Naive thymus-derived CD8-positive, alpha-beta T cell (primary cell): ENCODE measurements around the gene GPR15LG. TPM values are rescaled to one million over a fixed set of nuclear protein-coding genes. Genes with fewer than 3 reads are reported as not detected.
A peak's percentile ranks its signal among the peaks of the same experiment; 100 is the strongest.
"Not testable (repeated sequence)": the region's sequence is repeated elsewhere in the genome, so short reads cannot be mapped to it uniquely, and the experiment has no call there.

Experiments
- ATAC-seq, 2 donors: fragments of 150-1000 bp; cut with Tn5 transposase in 1 of 2; sonication (Bioruptor Pico), chemical (Tn5 transposase) in 1 of 2; 1 replicate in 1 of 2; 2 replicates in 1 of 2; pipeline ENCODE4 v1.10.0; 2021; ENCODE audit warnings: mild to moderate bottlenecking in 2 of 2, moderate library complexity in 2 of 2
- POLR2A ChIA-PET: fragments of 350-600 bp; sonication (Branson Sonifier 250); formaldehyde crosslinking; loops from one replicate; lab custom pipeline; 2021; ENCODE audit warnings: antibody characterized with exemption; lab: Charles Lee
- DNase-seq, 10 donors: peaks; one replicate each; pipeline versions ENCODE4 v3.0.0 to v3.0.0-alpha.2; 2020 to 2022
- H3K27ac Mint-ChIP-seq, 10 donors: one replicate each; pipeline ENCODE4 v1.8.0; 2020 to 2022; ENCODE audit warnings: mild to moderate bottlenecking in 10 of 10, mixed read lengths in 10 of 10, moderate library complexity in 4 of 10, inconsistent platforms in 1 of 10
- H3K27me3 Mint-ChIP-seq, 5 donors: one replicate each; pipeline ENCODE4 v1.8.0; 2021 to 2022; ENCODE audit warnings: mixed read lengths in 5 of 5
- H3K36me3 Mint-ChIP-seq, 3 donors: one replicate each; pipeline ENCODE4 v1.8.0; 2020 to 2022; ENCODE audit warnings: mixed read lengths in 3 of 3, mild to moderate bottlenecking in 2 of 3, inconsistent platforms in 1 of 3
- H3K4me1 Mint-ChIP-seq, 4 donors: one replicate each; pipeline ENCODE4 v1.8.0; 2021 to 2022; ENCODE audit warnings: mixed read lengths in 4 of 4
- H3K4me3 Mint-ChIP-seq, 10 donors: one replicate each; pipeline ENCODE4 v1.8.0; 2020 to 2022; ENCODE audit warnings: mild to moderate bottlenecking in 10 of 10, mixed read lengths in 10 of 10, moderate library complexity in 6 of 10, inconsistent platforms in 1 of 10
- H3K9me3 Mint-ChIP-seq, 9 donors: one replicate each; pipeline ENCODE4 v1.8.0; 2020 to 2022; ENCODE audit warnings: mixed read lengths in 9 of 9, mild to moderate bottlenecking in 3 of 9, inconsistent platforms in 1 of 9, moderate library complexity in 1 of 9
- polyA plus RNA-seq, 3 donors: library from polyadenylated mRNA; unstranded; fragments of 300-500 nt; fragmentation: Illumina TruSeq; gene quantifications; one replicate each; pipeline ENCODE4 v1.2.3, GENCODE V29; 2021
- total RNA-seq, 8 experiments: library from RNA in 2 of 8; stranded (reverse) in 2 of 8; gene quantifications; one replicate each; pipeline ENCODE4 v1.2.3 and lab custom pipeline; 2021 to 2026

Gene GPR15LG
- total and polyA plus RNA-seq, 5 experiments from 2014 or later: not detected

- H3K36me3 Mint-ChIP-seq: peaks cover 0 to 73% (median 8%) of the 10 kb centered on the region in 3 donors
Measured at GRCh38 chr10:84152769-84153168, 20.8 kb upstream of the GPR15LG start.

DNA sequence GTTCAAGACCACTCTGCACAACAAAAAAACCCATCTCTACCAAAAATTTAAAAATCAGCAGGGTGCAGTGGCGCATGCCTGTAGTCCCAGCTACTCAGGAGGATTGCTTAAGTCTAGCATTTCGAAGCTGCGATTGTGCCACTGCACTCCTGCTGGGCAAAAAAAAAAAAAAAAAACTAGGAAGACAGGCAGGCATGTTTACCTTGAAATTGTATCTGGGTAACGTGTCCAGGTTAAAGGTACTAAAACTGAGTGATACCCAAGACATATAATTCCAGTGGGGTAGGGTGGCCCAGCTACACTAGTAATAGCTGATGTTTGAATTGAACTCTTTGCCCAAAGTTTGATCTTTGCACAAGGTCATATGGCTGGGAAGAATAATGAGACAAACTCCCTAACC, 18.1 kb upstream of the GPR15LG start:
- no peak for ATAC-seq
- Mint-ChIP-seq H3K27me3 (no peaks in the 10 kb centered on the region), H3K9me3 (no peaks in the 10 kb centered on the region), H3K4me3 (no peak overlapping the region), H3K36me3 (peaks cover 0 to 56% (median 3%) of the 10 kb centered on the region in 3 donors), H3K4me1 (peaks cover 9 to 24% (median 16%) of the 10 kb centered on the region in 4 donors), H3K27ac (peak overlapping the region in 8 of 10 donors; percentile 6 to 79 (median 52))
- DNase-seq: no peak
- POLR2A ChIA-PET: no interaction called here

More at GRCh38 chr10:84152769-84153168, 20.8 kb upstream of the GPR15LG start:
- H3K27me3 Mint-ChIP-seq: no peaks in the 10 kb centered on the region
- DNase-seq (no peak), ATAC-seq (no peak)
- peaks cover 6 to 19% (median 11%) of the 10 kb centered on the region in 4 donors for H3K4me1 Mint-ChIP-seq
- POLR2A ChIA-PET: no interaction called here
- H3K4me3 Mint-ChIP-seq: no peak overlapping the region
- H3K27ac Mint-ChIP-seq: no peak overlapping the region
- no peaks in the 10 kb centered on the region for H3K9me3 Mint-ChIP-seq

- no peak overlapping the region for H3K4me3 Mint-ChIP-seq
- peaks cover 9 to 21% (median 16%) of the 10 kb centered on the region in 4 donors for H3K4me1 Mint-ChIP-seq
- no peaks in the 10 kb centered on the region for H3K9me3 Mint-ChIP-seq
- H3K27me3 Mint-ChIP-seq: no peaks in the 10 kb centered on the region
- peaks cover 0 to 51% (median 3%) of the 10 kb centered on the region in 3 donors for H3K36me3 Mint-ChIP-seq
- POLR2A ChIA-PET: no interaction called here
- DNase-seq: no peak
- no peak for ATAC-seq
- H3K27ac Mint-ChIP-seq: peak overlapping the region in 7 of 10 donors; percentile 6 to 79 (median 62)
Measured at GRCh38 chr10:84156009-84156408, 17.6 kb upstream of the GPR15LG start.

GRCh38 chr10:84156768-84157167, 16.8 kb upstream of the GPR15LG start:
- peak in 8 of 10 donors; percentile 21 to 63 (median 38) for DNase-seq
- Mint-ChIP-seq H3K4me1 (peaks cover 9 to 20% (median 16%) of the 10 kb centered on the region in 4 donors), H3K27ac (peak overlapping the region; percentile 54 to 93 (median 80))

GRCh38 chr10:84158061-84158460, 15.5 kb upstream of the GPR15LG start:
- H3K27ac Mint-ChIP-seq: peak overlapping the region in 6 of 10 donors; percentile 10 to 86 (median 73)
- peaks cover 0 to 32% (median 3%) of the 10 kb centered on the region in 3 donors for H3K36me3 Mint-ChIP-seq
- H3K27me3 Mint-ChIP-seq: peaks cover 0 to under 1% (median 0%) of the 10 kb centered on the region in 5 donors
- peaks cover 9 to 20% (median 16%) of the 10 kb centered on the region in 4 donors for H3K4me1 Mint-ChIP-seq
- H3K4me3 Mint-ChIP-seq: peak overlapping the region in 1 of 10 donors; percentile 28
- no peaks in the 10 kb centered on the region for H3K9me3 Mint-ChIP-seq
- ATAC-seq: no peak
- no peak for DNase-seq
- POLR2A ChIA-PET: interaction anchor here (1.1 kb wide), 1 partner anchor 18 kb away, joined by 3 read pairs; no protein-coding TSS in a partner anchor

More at GRCh38 chr10:84156768-84157167, 16.8 kb upstream of the GPR15LG start:
- Mint-ChIP-seq H3K27me3 (no peaks in the 10 kb centered on the region), H3K9me3 (no peaks in the 10 kb centered on the region), H3K36me3 (peaks cover 0 to 45% (median 3%) of the 10 kb centered on the region in 3 donors), H3K4me3 (peak overlapping the region in 2 of 10 donors; percentile 27)
- peak; percentile 96 to 98 for ATAC-seq
- POLR2A ChIA-PET: no interaction called here

- Mint-ChIP-seq H3K4me3 (no peak overlapping the region), H3K36me3 (peaks cover 0 to 28% (median 3%) of the 10 kb centered on the region in 3 donors), H3K27me3 (peaks cover 0 to 5% (median 0%) of the 10 kb centered on the region in 5 donors), H3K9me3 (no peaks in the 10 kb centered on the region), H3K4me1 (peaks cover 9 to 20% (median 16%) of the 10 kb centered on the region in 4 donors), H3K27ac (peak overlapping the region in 2 of 10 donors; percentile 48 to 53)
- DNase-seq (no peak), ATAC-seq (no peak)
- POLR2A ChIA-PET: interaction anchor here (1.1 kb wide), 1 partner anchor 18 kb away, joined by 3 read pairs; no protein-coding TSS in a partner anchor
Measured at GRCh38 chr10:84158550-84158949, 15.1 kb upstream of the GPR15LG start.

- Mint-ChIP-seq H3K36me3 (peaks cover 0 to 21% (median 3%) of the 10 kb centered on the region in 3 donors), H3K27ac (peak overlapping the region in 5 of 10 donors; percentile 47 to 86 (median 48)), H3K9me3 (no peaks in the 10 kb centered on the region), H3K4me3 (no peak overlapping the region), H3K27me3 (peaks cover 0 to 5% (median 0%) of the 10 kb centered on the region in 5 donors), H3K4me1 (peaks cover 9 to 20% (median 16%) of the 10 kb centered on the region in 4 donors)
- DNase-seq (no peak), ATAC-seq (no peak)
- POLR2A ChIA-PET: interaction anchor here (1.1 kb wide), 1 partner anchor 19 kb away, joined by 3 read pairs; no protein-coding TSS in a partner anchor
Measured at GRCh38 chr10:84159076-84159685, 14.4 kb upstream of the GPR15LG start.

DNA sequence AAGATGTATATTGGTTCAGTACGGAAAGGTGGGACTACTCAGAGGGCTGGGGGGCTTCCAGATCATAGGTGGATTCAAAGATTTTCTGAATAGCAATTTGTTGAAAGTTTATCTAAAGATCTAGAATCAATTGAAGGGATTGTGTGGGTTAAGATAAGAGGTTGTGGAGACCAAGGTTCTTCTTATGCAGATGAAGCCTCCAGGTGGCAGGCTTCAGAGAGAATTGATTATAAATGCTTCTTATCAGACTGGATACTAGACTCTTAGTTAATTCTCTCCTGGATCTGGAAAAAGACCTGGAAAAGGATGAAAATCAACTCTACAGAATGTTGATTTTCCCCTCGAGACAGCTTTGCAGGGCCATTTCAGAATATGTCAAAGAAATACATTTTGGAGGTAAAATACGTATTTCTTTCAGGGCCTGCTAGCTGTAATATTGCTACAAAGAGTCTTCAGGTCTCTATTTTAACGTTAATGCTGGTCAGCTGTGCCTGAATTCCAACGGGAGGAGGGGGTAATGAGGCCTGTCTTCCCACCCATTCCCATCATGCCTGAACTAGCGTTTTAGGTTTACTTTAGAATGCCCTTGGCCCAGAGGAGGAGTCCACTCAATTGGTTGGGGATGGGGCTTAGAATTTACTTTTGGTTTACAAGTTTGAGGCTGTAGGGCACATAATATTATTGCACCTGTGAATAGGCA, 12.8 kb upstream of the GPR15LG start:
- no peaks in the 10 kb centered on the region for H3K9me3 Mint-ChIP-seq
- DNase-seq (no peak), ATAC-seq (no peak)
- peaks cover 0 to 10% (median 5%) of the 10 kb centered on the region in 5 donors for H3K27me3 Mint-ChIP-seq
- POLR2A ChIA-PET: interaction anchor here (0.7 kb wide), 1 partner anchor 201 kb away, joined by 3 read pairs; no protein-coding TSS in a partner anchor
- H3K4me1 Mint-ChIP-seq: peaks cover 9 to 20% (median 16%) of the 10 kb centered on the region in 4 donors
- H3K27ac Mint-ChIP-seq: peak overlapping the region in 1 of 10 donors; percentile 5
- no peak overlapping the region for H3K4me3 Mint-ChIP-seq
- peaks cover 0 to 5% (median 0%) of the 10 kb centered on the region in 3 donors for H3K36me3 Mint-ChIP-seq

DNA sequence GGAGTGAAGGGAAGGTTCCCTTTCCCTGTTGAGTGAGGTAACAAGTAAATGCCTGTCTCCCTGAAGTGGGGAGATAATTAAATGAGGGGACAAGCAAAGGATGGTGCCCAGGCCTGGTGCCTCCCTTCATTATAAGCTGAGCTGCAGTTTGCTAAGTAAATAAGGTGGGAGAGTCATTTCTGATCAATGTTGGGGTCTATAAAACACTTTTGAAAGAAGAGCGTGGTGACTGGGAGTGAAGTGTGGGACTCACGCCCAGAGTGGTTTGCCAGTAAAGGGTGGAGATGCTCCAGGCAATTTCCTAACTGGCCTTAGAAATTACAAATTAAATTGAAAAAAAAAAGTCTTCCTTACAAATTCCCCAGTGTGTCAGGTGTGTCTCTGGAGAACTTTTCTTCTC, 9.6 kb upstream of the GPR15LG start:
- POLR2A ChIA-PET: no interaction called here
- ATAC-seq (no peak), DNase-seq (no peak)
- Mint-ChIP-seq H3K27me3 (peaks cover 0 to 15% (median 5%) of the 10 kb centered on the region in 5 donors), H3K36me3 (peaks cover 0 to 4% (median 0%) of the 10 kb centered on the region in 3 donors), H3K27ac (peak overlapping the region in 1 of 10 donors; percentile 66), H3K9me3 (peaks cover 0 to 2% (median 0%) of the 10 kb centered on the region in 9 donors), H3K4me1 (peaks cover 0 to 6% (median 4%) of the 10 kb centered on the region in 4 donors), H3K4me3 (no peak overlapping the region)

DNA sequence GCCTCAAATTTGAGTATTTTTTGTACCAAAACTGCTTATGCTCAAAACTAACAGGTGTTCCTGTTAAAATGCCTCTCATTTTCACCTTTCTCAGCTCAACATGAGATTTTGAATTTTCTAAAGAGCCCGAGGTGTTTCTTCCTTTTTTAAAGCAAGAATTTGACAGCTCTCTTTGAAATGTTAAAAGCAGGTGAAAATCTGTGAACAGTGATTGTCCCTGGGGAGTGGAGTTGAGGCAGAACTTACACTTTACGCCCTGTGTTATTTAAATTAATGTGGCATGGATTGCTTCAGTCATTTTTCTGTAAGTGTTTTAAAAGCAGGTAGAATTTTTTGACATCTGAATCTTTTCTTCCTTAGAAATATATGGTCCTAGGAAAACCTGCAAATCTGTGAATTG, 9.2 kb upstream of the GPR15LG start:
- peaks cover 0 to 4% (median 0%) of the 10 kb centered on the region in 3 donors for H3K36me3 Mint-ChIP-seq
- DNase-seq (no peak), ATAC-seq (no peak)
- peaks cover 0 to 2% (median 0%) of the 10 kb centered on the region in 9 donors for H3K9me3 Mint-ChIP-seq
- no peak overlapping the region for H3K27ac Mint-ChIP-seq
- H3K27me3 Mint-ChIP-seq: peaks cover 0 to 15% (median 5%) of the 10 kb centered on the region in 5 donors
- POLR2A ChIA-PET: no interaction called here
- H3K4me1 Mint-ChIP-seq: peaks cover 0 to 3% (median under 1%) of the 10 kb centered on the region in 4 donors
- H3K4me3 Mint-ChIP-seq: no peak overlapping the region

- ATAC-seq (no peak), DNase-seq (no peak)
- Mint-ChIP-seq H3K27ac (peak overlapping the region in 2 of 10 donors; percentile 29 to 43), H3K9me3 (peaks cover 0 to 2% (median 0%) of the 10 kb centered on the region in 9 donors), H3K36me3 (peaks cover 0 to 4% (median 0%) of the 10 kb centered on the region in 3 donors), H3K4me3 (no peak overlapping the region), H3K27me3 (peaks cover 0 to 15% (median 5%) of the 10 kb centered on the region in 5 donors), H3K4me1 (no peaks in the 10 kb centered on the region)
- POLR2A ChIA-PET: no interaction called here
Measured at GRCh38 chr10:84166620-84167288, 6.8 kb upstream of the GPR15LG start.

DNA sequence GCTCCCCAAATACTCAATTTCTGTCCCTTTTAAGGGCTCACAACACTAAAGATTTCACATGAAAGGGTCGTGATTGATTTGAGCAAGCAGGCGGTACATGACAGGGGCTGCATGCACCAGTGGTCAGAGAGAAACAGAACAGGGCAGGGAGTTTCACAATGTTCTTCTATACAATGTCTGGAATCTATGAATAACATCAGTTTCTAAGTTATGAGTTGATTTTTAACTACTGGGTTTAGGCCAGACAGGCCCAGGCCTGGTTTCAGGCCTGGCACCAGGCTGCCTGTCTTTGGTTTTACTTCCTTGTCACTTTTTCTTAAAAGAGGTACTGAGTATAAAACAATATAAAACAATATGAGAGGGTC, 6.3 kb upstream of the GPR15LG start:
- not testable (repeated sequence) for H3K36me3 Mint-ChIP-seq, H3K27ac Mint-ChIP-seq, H3K4me1 Mint-ChIP-seq, H3K9me3 Mint-ChIP-seq, H3K4me3 Mint-ChIP-seq, DNase-seq, ATAC-seq
- POLR2A ChIA-PET: interaction anchor here (1.4 kb wide), 1 partner anchor 10 kb away, joined by 5 read pairs; no protein-coding TSS in a partner anchor
- peaks cover 0 to 15% (median 5%) of the 10 kb centered on the region in 5 donors for H3K27me3 Mint-ChIP-seq
